GM12891 (cell line): Measurements from ENCODE around the gene B3GNT5.

Source experiments
- POLR2A ChIP-seq: IDR thresholded peaks from 2 replicates; pipeline ENCODE4 v1.6.1; 2011; ENCODE audit warnings: low read depth, low read length, control low read depth
- POLR2AphosphoS5 ChIP-seq: IDR thresholded peaks from 2 replicates; pipeline ENCODE4 v1.6.1; 2011; ENCODE audit warnings: low read depth, low read length, control low read depth
- SPI1 ChIP-seq: IDR thresholded peaks from 2 replicates; pipeline ENCODE4 v1.6.1; 2011; ENCODE audit warnings: low read depth, low read length, control low read depth
- TAF1 ChIP-seq: IDR thresholded peaks from 2 replicates; pipeline ENCODE4 v1.6.1; 2011; ENCODE audit warnings: low read depth, low read length, control low read depth

DNA sequence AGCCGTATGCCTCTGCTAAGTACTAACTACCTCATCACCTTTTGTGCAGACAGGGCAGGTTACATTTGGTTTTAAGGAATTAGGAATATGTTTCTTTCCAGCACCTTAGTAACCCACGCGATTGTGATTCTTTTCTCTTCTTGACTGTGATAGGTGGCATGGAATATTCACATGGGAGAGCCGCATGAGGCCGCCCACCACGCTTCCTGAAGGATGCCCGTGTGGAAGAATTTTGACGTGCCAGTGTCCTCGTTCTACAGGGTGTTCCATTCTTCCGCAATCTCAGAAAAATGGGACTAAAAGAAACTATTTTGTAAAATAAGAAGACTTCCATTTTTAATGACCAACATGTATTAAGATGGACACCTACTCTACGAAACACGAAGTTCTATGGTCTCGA lies 16.3 kb downstream of the B3GNT5 start:
- TF ChIP-seq TAF1 (no peak), POLR2A (no peak), SPI1 (no peak), POLR2AphosphoS5 (no peak)
